ENCODE measurements around the gene CEP350.
A peak's percentile ranks its signal among the peaks of the same experiment; 100 is the strongest.
"Not testable (repeated sequence)": the region's sequence is repeated elsewhere in the genome, so short reads cannot be mapped to it uniquely, and the experiment has no call there.

CEP350 gene

GRCh38 chr1:180002437-180002836 is 47.8 kb downstream of the CEP350 start:
- no peaks in the 10 kb centered on the region for H3K9me3 ChIP-seq
- H3K27ac ChIP-seq = no peak overlapping the region
- H3K27me3 ChIP-seq = no peaks in the 10 kb centered on the region
- no peak overlapping the region for H3K4me3 ChIP-seq (ENCODE audit: low read depth in 1 of 2, low read length in 1 of 2)
- no peak for TF ChIP-seq CTCF (IDR thresholded peaks at IDR 0.05)
- peaks cover 15 to 21% of the 10 kb centered on the region in 2 experiments for H3K4me1 ChIP-seq (ENCODE audit: control insufficient read depth in 1 of 2, insufficient read depth in 1 of 2, low read depth in 1 of 2, low read length in 1 of 2)
- peaks cover 12% of the 10 kb centered on the region for H3K36me3 ChIP-seq

GRCh38 chr1:180003026-180003695 is 48.6 kb downstream of the CEP350 start:
- TF ChIP-seq CTCF (IDR thresholded peaks at IDR 0.05) = no peak
- Histone ChIP-seq H3K36me3 (peaks cover 14% of the 10 kb centered on the region), H3K27me3 (no peaks in the 10 kb centered on the region), H3K4me3 (ENCODE audit: low read depth in 1 of 2, low read length in 1 of 2) (no peak overlapping the region), H3K27ac (no peak overlapping the region), H3K9me3 (no peaks in the 10 kb centered on the region), H3K4me1 (ENCODE audit: control insufficient read depth in 1 of 2, insufficient read depth in 1 of 2, low read depth in 1 of 2, low read length in 1 of 2) (peaks cover 15 to 21% of the 10 kb centered on the region in 2 experiments)

GRCh38 chr1:180006762-180007161 is 52.2 kb downstream of the CEP350 start:
- not testable (repeated sequence) for H3K9me3 ChIP-seq; H3K27me3 ChIP-seq; H3K4me1 ChIP-seq (ENCODE audit: control insufficient read depth in 1 of 2, insufficient read depth in 1 of 2, low read depth in 1 of 2, low read length in 1 of 2); H3K4me3 ChIP-seq (ENCODE audit: low read depth in 1 of 2, low read length in 1 of 2); H3K27ac ChIP-seq
- peaks cover 20% of the 10 kb centered on the region for H3K36me3 ChIP-seq

GRCh38 chr1:180020017-180020416 is 65.4 kb downstream of the CEP350 start:
- H3K36me3 ChIP-seq = peaks cover 96% of the 10 kb centered on the region
- H3K4me1 ChIP-seq (ENCODE audit: control insufficient read depth in 1 of 2, insufficient read depth in 1 of 2, low read depth in 1 of 2, low read length in 1 of 2) = no peaks in the 10 kb centered on the region
- no peak overlapping the region for H3K27ac ChIP-seq
- H3K4me3 ChIP-seq (ENCODE audit: low read depth in 1 of 2, low read length in 1 of 2) = no peak overlapping the region
- no peak for TF ChIP-seq CTCF (IDR thresholded peaks at IDR 0.05)
- no peaks in the 10 kb centered on the region for H3K27me3 ChIP-seq
- H3K9me3 ChIP-seq = no peaks in the 10 kb centered on the region

- Histone ChIP-seq H3K27ac (peak overlapping the region; percentile 71), H3K36me3 (peaks cover 45% of the 10 kb centered on the region), H3K9me3 (no peaks in the 10 kb centered on the region), H3K4me3 (ENCODE audit: low read depth in 1 of 2, low read length in 1 of 2) (no peak overlapping the region), H3K27me3 (no peaks in the 10 kb centered on the region), H3K4me1 (ENCODE audit: control insufficient read depth in 1 of 2, insufficient read depth in 1 of 2, low read depth in 1 of 2, low read length in 1 of 2) (peaks cover 21 to 23% of the 10 kb centered on the region in 2 experiments)
- TF ChIP-seq CTCF (IDR thresholded peaks at IDR 0.05) = no peak
Observed at GRCh38 chr1:180026556-180026955, 71.9 kb downstream of the CEP350 start.

- H3K9me3 ChIP-seq = no peaks in the 10 kb centered on the region
- peaks cover 41% of the 10 kb centered on the region for H3K36me3 ChIP-seq
- no peak overlapping the region for H3K4me3 ChIP-seq (ENCODE audit: low read depth in 1 of 2, low read length in 1 of 2)
- H3K27me3 ChIP-seq = no peaks in the 10 kb centered on the region
- TF ChIP-seq CTCF (IDR thresholded peaks at IDR 0.05) = no peak
- peaks cover 21 to 23% of the 10 kb centered on the region in 2 experiments for H3K4me1 ChIP-seq (ENCODE audit: control insufficient read depth in 1 of 2, insufficient read depth in 1 of 2, low read depth in 1 of 2, low read length in 1 of 2)
- H3K27ac ChIP-seq = peak overlapping the region; percentile 71
Observed at GRCh38 chr1:180027949-180028445, 73.4 kb downstream of the CEP350 start.
